OCI-LY7 (cell line): ENCODE data around the gene DOK7. TPM values are rescaled to one million over a fixed set of nuclear protein-coding genes. Genes with fewer than 3 reads are reported as not detected.

ENCODE experiments used
- BruUV-seq: library from RNA; stranded (reverse); fragments of 400-500 nt; replicated peaks from 2 replicates; lab custom pipeline; 2021; lab: Mats Ljungman, UMichigan
- CTCF ChIA-PET: fragments of 300-600 bp; sonication (Branson Sonifier 250); formaldehyde crosslinking; loops from one replicate; lab custom pipeline; 2022; ENCODE audit warnings: antibody characterized with exemption; ENCODE audit not compliant: unreplicated experiment; lab: Charles Lee
- POLR2A ChIA-PET: fragments of 300-600 bp; sonication (Branson Sonifier 250); formaldehyde crosslinking; loops from one replicate; lab custom pipeline; 2022; ENCODE audit warnings: antibody characterized with exemption; lab: Charles Lee
- DNase-seq: peaks from one replicate; pipeline ENCODE4 v3.0.0-alpha.2; 2015; ENCODE audit warnings: low spot score
- H2AFZ ChIP-seq: fragments of 200-600 bp; sonication (generic), shearing (Covaris generic); 2 replicates; pipeline ENCODE4 v1.6.1; 2014; ENCODE audit warnings: mild to moderate bottlenecking, antibody characterized with exemption, low read length, moderate library complexity
- H3K27ac ChIP-seq: fragments of 200-600 bp; sonication (generic); 2 replicates; pipeline ENCODE4 v1.5.1; 2014; ENCODE audit warnings: mixed run types, low read depth, mild to moderate bottlenecking, moderate library complexity, low read length, inconsistent platforms; ENCODE audit not compliant: poor library complexity, severe bottlenecking
- H3K36me3 ChIP-seq: fragments of 200-600 bp; sonication (generic); 2 replicates; pipeline ENCODE4 v1.6.1; 2014; ENCODE audit warnings: mild to moderate bottlenecking, antibody characterized with exemption, low read length, moderate library complexity, mixed read lengths; ENCODE audit not compliant: insufficient read depth
- H3K4me1 ChIP-seq: fragments of 200-600 bp; sonication (generic); 2 replicates; pipeline ENCODE4 v1.5.1; 2014; ENCODE audit warnings: mild to moderate bottlenecking, low read length; ENCODE audit not compliant: insufficient read depth, poor library complexity, severe bottlenecking
- H3K4me2 ChIP-seq: fragments of 200-600 bp; sonication (generic); 2 replicates; pipeline ENCODE4 v1.6.1; 2014; ENCODE audit warnings: mild to moderate bottlenecking, low read length
- H3K4me3 ChIP-seq: fragments of 200-600 bp; sonication (generic); 2 replicates; pipeline ENCODE4 v1.5.1; 2014; ENCODE audit warnings: mild to moderate bottlenecking, low read depth, low read length; ENCODE audit not compliant: poor library complexity, severe bottlenecking
- H3K79me2 ChIP-seq: fragments of 200-600 bp; sonication (generic); 2 replicates; pipeline ENCODE4 v1.6.1; 2016; ENCODE audit warnings: low read depth, mild to moderate bottlenecking, low read length, moderate library complexity, mixed read lengths; ENCODE audit not compliant: insufficient read depth
- H3K9me2 ChIP-seq: fragments of 200-600 bp; sonication (generic); 2 replicates; pipeline ENCODE4 v1.6.1; 2016; ENCODE audit warnings: mild to moderate bottlenecking, low read length, mixed read lengths; ENCODE audit not compliant: insufficient read depth
- H3K9me3 ChIP-seq: fragments of 200-600 bp; sonication (generic); 2 replicates; pipeline ENCODE4 v1.6.1; 2014; ENCODE audit warnings: mild to moderate bottlenecking, mixed run types, low read length, mixed read lengths
- H4K20me1 ChIP-seq: fragments of 200-600 bp; sonication (generic); 2 replicates; pipeline ENCODE4 v1.6.1; 2014; ENCODE audit warnings: mild to moderate bottlenecking, antibody characterized with exemption, low read length, moderate library complexity, mixed read lengths; ENCODE audit not compliant: insufficient read depth
- EZH2phosphoT487 ChIP-seq: fragments of 200-600 bp; sonication (generic); IDR thresholded peaks from 2 replicates; pipeline ENCODE4 v1.6.1; 2018; ENCODE audit warnings: low read depth, borderline replicate concordance, mild to moderate bottlenecking, mixed run types, antibody characterized with exemption, low read length, moderate library complexity, mixed read lengths
- intact Hi-C: fragments of 100-400 bp; cut with micrococcal nuclease; formaldehyde crosslinking; loops from one replicate; pipeline ENCODE4 v1.10.0; 2022; ENCODE audit not compliant: unreplicated experiment
- total RNA-seq, 2 experiments: library from RNA; depleted of rRNA in 1 of 2; stranded (reverse); fragments of >200 nt in 1 of 2; shearing (Covaris generic) in 1 of 2; gene quantifications; 2 replicates each; pipeline ENCODE4 v1.2.3, GENCODE V29; 2014 to 2022
- TF ChIP-seq, protein P1 (sequence below): fragments of 200-600 bp; sonication (generic); conservative IDR thresholded peaks from 2 replicates; pipeline ENCODE4 v1.5.1; 2014; ENCODE audit warnings: mild to moderate bottlenecking, antibody characterized with exemption, low read length, moderate library complexity, mixed read lengths

The DOK7 gene
- total RNA-seq, 2 experiments from 2014 or later: 1.5 TPM; not detected in 1

DNA sequence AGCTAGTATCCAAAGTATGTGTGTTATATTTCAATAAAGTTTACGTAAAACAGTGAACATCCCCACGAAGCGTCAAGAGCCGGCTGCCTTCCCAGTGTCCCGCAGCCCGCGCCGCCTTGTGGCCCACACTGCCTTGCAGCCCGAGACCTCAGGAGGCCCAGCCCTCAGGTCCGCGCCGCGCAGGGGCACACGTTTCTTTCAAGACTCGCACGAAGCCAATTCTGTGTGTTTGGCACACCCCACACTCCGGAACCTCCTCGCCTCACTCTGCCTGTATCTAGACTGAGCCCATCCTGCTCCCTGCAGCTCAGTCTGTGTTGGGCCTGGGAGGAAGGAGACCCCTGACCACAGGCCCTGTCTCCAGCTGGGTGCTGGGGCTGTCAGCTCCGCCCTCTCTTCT, 63.4 kb downstream of the DOK7 start:
- Histone ChIP-seq H3K4me2 (no peak overlapping the region), H3K27ac (no peak overlapping the region), H3K79me2 (peaks cover 6% of the 10 kb centered on the region; the same call in 1 of the 2 replicates), H3K9me2 (no peaks in the 10 kb centered on the region), H4K20me1 (peaks cover 14% of the 10 kb centered on the region; the same call in 1 of the 2 replicates), H3K36me3 (peaks cover 47% of the 10 kb centered on the region; the same call in 1 of the 2 replicates), H3K4me1 (peaks cover 23% of the 10 kb centered on the region), H3K4me3 (no peak overlapping the region), H3K9me3 (no peaks in the 10 kb centered on the region), H2AFZ (no peak overlapping the region)
- CTCF ChIA-PET: interaction anchor here (0.5 kb wide), 1 partner anchor 249 kb away, joined by 4 read pairs; no protein-coding TSS in a partner anchor
- no TSS peak for BruUV-seq
- POLR2A ChIA-PET: no interaction called here
- TF ChIP-seq, protein P1, sequence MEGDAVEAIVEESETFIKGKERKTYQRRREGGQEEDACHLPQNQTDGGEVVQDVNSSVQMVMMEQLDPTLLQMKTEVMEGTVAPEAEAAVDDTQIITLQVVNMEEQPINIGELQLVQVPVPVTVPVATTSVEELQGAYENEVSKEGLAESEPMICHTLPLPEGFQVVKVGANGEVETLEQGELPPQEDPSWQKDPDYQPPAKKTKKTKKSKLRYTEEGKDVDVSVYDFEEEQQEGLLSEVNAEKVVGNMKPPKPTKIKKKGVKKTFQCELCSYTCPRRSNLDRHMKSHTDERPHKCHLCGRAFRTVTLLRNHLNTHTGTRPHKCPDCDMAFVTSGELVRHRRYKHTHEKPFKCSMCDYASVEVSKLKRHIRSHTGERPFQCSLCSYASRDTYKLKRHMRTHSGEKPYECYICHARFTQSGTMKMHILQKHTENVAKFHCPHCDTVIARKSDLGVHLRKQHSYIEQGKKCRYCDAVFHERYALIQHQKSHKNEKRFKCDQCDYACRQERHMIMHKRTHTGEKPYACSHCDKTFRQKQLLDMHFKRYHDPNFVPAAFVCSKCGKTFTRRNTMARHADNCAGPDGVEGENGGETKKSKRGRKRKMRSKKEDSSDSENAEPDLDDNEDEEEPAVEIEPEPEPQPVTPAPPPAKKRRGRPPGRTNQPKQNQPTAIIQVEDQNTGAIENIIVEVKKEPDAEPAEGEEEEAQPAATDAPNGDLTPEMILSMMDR: no peak
- no peak for TF ChIP-seq EZH2phosphoT487
- no peak for DNase-seq
- intact Hi-C loops: no loop called here

DNA sequence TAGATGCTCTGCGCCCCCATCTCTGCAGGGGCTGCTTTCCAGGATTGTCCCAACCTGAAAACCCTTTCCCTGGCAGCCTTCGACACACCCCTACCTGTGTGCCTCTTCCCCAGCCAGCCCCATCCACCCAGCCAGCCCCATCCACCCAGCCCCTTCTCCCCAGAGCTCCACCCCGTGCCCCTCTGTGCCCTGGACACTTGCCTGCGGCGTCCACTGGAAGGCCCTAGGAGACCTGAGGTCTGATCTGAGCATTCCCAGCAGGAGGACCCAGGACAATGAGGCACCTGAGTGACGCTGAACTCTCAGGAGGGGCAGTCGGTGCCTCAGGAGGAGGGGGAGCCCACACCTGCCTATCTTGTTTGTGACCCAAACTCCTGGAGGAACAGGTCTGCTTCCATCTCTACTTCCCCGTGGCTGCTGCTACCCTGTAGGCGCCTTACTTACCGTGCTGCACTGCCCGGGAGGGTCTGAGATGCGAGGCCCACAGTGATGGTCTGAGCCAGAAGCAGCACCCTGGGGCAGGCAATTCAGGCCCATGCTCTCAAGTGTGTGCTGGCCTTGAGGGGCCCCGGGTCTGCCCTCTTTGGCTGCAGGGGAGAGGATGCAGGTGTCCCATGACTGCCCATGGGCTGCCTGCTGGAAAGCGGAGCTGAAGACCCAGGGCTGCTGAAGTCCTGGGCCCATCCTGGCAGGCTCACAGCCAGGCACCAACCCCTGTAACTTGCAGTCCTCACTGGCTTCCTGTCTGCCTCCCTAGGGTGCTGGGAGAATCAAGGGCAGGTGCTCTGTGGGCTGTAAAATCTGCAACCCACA, 64.2 kb downstream of the DOK7 start:
- CTCF ChIA-PET: interaction anchor here (0.5 kb wide), 1 partner anchor 248 kb away, joined by 4 read pairs; no protein-coding TSS in a partner anchor
- H3K79me2 ChIP-seq: peaks cover 9% of the 10 kb centered on the region; the same call in 1 of the 2 replicates

More for the DNA sequence above, 64.2 kb downstream of the DOK7 start:
- TF ChIP-seq, protein P1: no peak
- TF ChIP-seq EZH2phosphoT487: no peak
- H3K4me1 ChIP-seq: peaks cover 25% of the 10 kb centered on the region
- no peaks in the 10 kb centered on the region for H3K9me3 ChIP-seq
- H3K27ac ChIP-seq: no peak overlapping the region
- H2AFZ ChIP-seq: no peak overlapping the region
- no peak for DNase-seq
- H3K4me2 ChIP-seq: no peak overlapping the region
- peaks cover 14% of the 10 kb centered on the region; the same call in 1 of the 2 replicates for H4K20me1 ChIP-seq
- H3K4me3 ChIP-seq: no peak overlapping the region
- H3K36me3 ChIP-seq: peaks cover 41% of the 10 kb centered on the region; the same call in 1 of the 2 replicates
- no TSS peak for BruUV-seq
- intact Hi-C loops: no loop called here
- no peaks in the 10 kb centered on the region for H3K9me2 ChIP-seq
- POLR2A ChIA-PET: no interaction called here
